Measurements from ENCODE around the gene MAP3K20. TPM values are rescaled to one million over a fixed set of nuclear protein-coding genes. Genes with fewer than 3 reads are reported as not detected.

MAP3K20 gene
- total and polyA plus RNA-seq, 2 of the 4 experiments (the other 2 are of a cell fraction) = 27.5 to 84.4 TPM

GRCh38 chr2:173079973-173080860, 4.6 kb downstream of the MAP3K20 start:
- Histone ChIP-seq H3K79me1 (ENCODE audit: low read depth in 1 of 2, low read length in 2 of 2) (peaks cover 21 to 47% of the 10 kb centered on the region in 2 experiments), H3K4me2 (ENCODE audit: low read depth, low read length) (peak overlapping the region; percentile 82), H3K14ac (replicated peaks; ENCODE audit: low read depth, low read length) (peak overlapping the region; percentile 88), H3K23ac (ENCODE audit: low read depth, low read length) (peak overlapping the region; percentile 91), H3K36me3 (ENCODE audit: control insufficient read depth, insufficient read depth, low read length) (peaks cover 3% of the 10 kb centered on the region; the same call in 1 of the 2 replicates), H3K56ac (ENCODE audit: extremely low read depth, insufficient read depth, low read length) (peak overlapping the region; percentile 82), H3K4me1 (ENCODE audit: control insufficient read depth, insufficient read depth, low read length) (peaks cover 16% of the 10 kb centered on the region), H3K9me1 (ENCODE audit: insufficient read depth, low read length) (peaks cover 14% of the 10 kb centered on the region), H2BK120ac (ENCODE audit: low read depth, low read length) (peak overlapping the region; percentile 97), H3K27me3 (ENCODE audit: control insufficient read depth, insufficient read depth, low read length) (no peaks in the 10 kb centered on the region), H4K91ac (ENCODE audit: insufficient read depth, low read depth, low read length) (peak overlapping the region; percentile 92), H2AK9ac (replicated peaks; ENCODE audit: low read depth, low read length, poor library complexity) (peak overlapping the region; percentile 38), H4K5ac (ENCODE audit: low read depth, low read length) (peak overlapping the region; percentile 79), H3K9ac (ENCODE audit: low read depth, low read length) (peak overlapping the region; percentile 71), H2AFZ (replicated peaks; ENCODE audit: low read length, poor library complexity) (no peak overlapping the region), H2BK15ac (ENCODE audit: low read depth, low read length) (peak overlapping the region; percentile 75; the same call in 2 of the 3 replicates), H4K8ac (ENCODE audit: low read depth in 2 of 2, low read length in 2 of 2) (peak overlapping the region; percentile 45 to 78), H4K20me1 (ENCODE audit: insufficient read depth, low read length) (peaks cover 8% of the 10 kb centered on the region; the same call in 1 of the 2 replicates), H2BK5ac (ENCODE audit: low read depth, low read length, poor library complexity, severe bottlenecking) (peak overlapping the region; percentile 92), H3K9me3 (ENCODE audit: control insufficient read depth, insufficient read depth, low read length) (no peaks in the 10 kb centered on the region), H3K4ac (ENCODE audit: low read depth, low read length) (peak overlapping the region; percentile 96), H2BK20ac (ENCODE audit: low read depth, low read length) (peak overlapping the region; percentile 96), H3K18ac (ENCODE audit: low read depth, low read length) (peak overlapping the region; percentile 94), H3K27ac (ENCODE audit: insufficient read depth, low read length) (peak overlapping the region; percentile 97), H3K4me3 (ENCODE audit: insufficient read depth, low read depth, low read length) (no peak overlapping the region), H2AK5ac (ENCODE audit: low read depth, low read length) (peak overlapping the region; percentile 94)
- in situ Hi-C loops (cut with MboI; ENCODE audit: low sequenced_read_pairs) = no loop called here
- dilution Hi-C loops (cut with HindIII; ENCODE audit: low sequenced_read_pairs, unreplicated experiment) = no loop called here
- peak; percentile 58 for ATAC-seq (ENCODE audit: low read depth)
- ChIA-PET POLR2A (ENCODE audit: unreplicated experiment) (interaction anchor here (0.5 kb wide), 1 partner anchor 9 kb away, joined by 3 read pairs; no protein-coding TSS in a partner anchor), CTCF (interaction anchor here (0.6 to 1.3 kb wide), 7 partner anchors 11 to 577 kb away, joined by 3 to 7 read pairs (median 4); no protein-coding TSS in a partner anchor)
- no TSS peak for BruUV-seq (replicated peaks)
- intact Hi-C loops (cut with micrococcal nuclease) = loop anchor here (1.0 to 10.0 kb wide), 4 partner anchors 29 to 130 kb away; no protein-coding TSS in a partner anchor
- no CpG with 5 or more reads among the region's 6 CpGs for WGBS, 2 experiments (ENCODE audit: extremely low coverage in 2 of 2, insufficient read length in 1 of 2)
- DNase-seq = peak; percentile 97
- TF ChIP-seq FOS (IDR thresholded peaks at IDR 0.05; ENCODE audit: low read depth, low read length) (peak; percentile 83), NFE2L2 (IDR thresholded peaks at IDR 0.05; ENCODE audit: low read depth, low read length) (no peak), ELK1 (IDR thresholded peaks at IDR 0.05; ENCODE audit: borderline replicate concordance, low read depth, low read length) (no peak), CTCF (conservative IDR thresholded peaks at IDR 0.05; ENCODE audit: low read depth, low read length) (no peak), BHLHE40 (IDR thresholded peaks at IDR 0.05; ENCODE audit: low read depth, low read length) (peak; percentile 66), MAFK (IDR thresholded peaks at IDR 0.05; ENCODE audit: low read depth, low read length) (peak; percentile 21), MXI1 (IDR thresholded peaks at IDR 0.05; ENCODE audit: borderline replicate concordance, low read depth, low read length) (no peak), MAZ (IDR thresholded peaks at IDR 0.05; ENCODE audit: borderline replicate concordance, low read depth, low read length) (no peak), POLR2A (IDR thresholded peaks at IDR 0.05; ENCODE audit: low read depth, low read length) (peak; percentile 53; the same call in 1 of the 2 replicates), RFX5 (IDR thresholded peaks at IDR 0.05; ENCODE audit: low read depth, low read length) (no peak), RAD21 (IDR thresholded peaks at IDR 0.05; ENCODE audit: low read length) (peak; percentile 24; the same call in 1 of the 2 replicates), RCOR1 (IDR thresholded peaks at IDR 0.05; ENCODE audit: insufficient replicate concordance, low read length) (peak; percentile 91), CEBPB (IDR thresholded peaks at IDR 0.05; ENCODE audit: low read depth, low read length) (peak; percentile 82), SMC3 (IDR thresholded peaks at IDR 0.05; ENCODE audit: low read depth, low read length) (no peak), CHD1 (IDR thresholded peaks at IDR 0.05; ENCODE audit: low read depth, low read length) (no peak)
